Mesendoderm (in vitro differentiated cells): Measurements from ENCODE around the gene NENF.

Source experiments
- DNase-seq: peaks from one replicate; pipeline ENCODE4 v3.0.0; 2013
- H2AK5ac ChIP-seq: 2 replicates; pipeline ENCODE4 v1.6.1; 2013; ENCODE audit warnings: low read length, inconsistent platforms
- H2BK120ac ChIP-seq: 2 replicates; pipeline ENCODE4 v1.6.1; 2013; ENCODE audit warnings: low read depth, mild to moderate bottlenecking, low read length, moderate library complexity, mixed read lengths
- H2BK15ac ChIP-seq: replicated peaks from 2 replicates; pipeline ENCODE4 v1.6.1; 2013; ENCODE audit warnings: low read depth, mild to moderate bottlenecking, moderate library complexity
- H2BK5ac ChIP-seq: 2 replicates; pipeline ENCODE4 v1.6.1; 2013; ENCODE audit warnings: low read length, inconsistent platforms
- H3K18ac ChIP-seq: 2 replicates; pipeline ENCODE4 v1.6.1; 2013; ENCODE audit warnings: mild to moderate bottlenecking, low read length, mixed read lengths
- H3K23ac ChIP-seq: one replicate; pipeline ENCODE4 v1.6.1; 2013; ENCODE audit warnings: low read length
- H3K27ac ChIP-seq: 2 replicates; pipeline ENCODE4 v1.5.1; 2013; ENCODE audit warnings: low read depth, mild to moderate bottlenecking, inconsistent platforms, low read length, moderate library complexity
- H3K27me3 ChIP-seq: 2 replicates; pipeline ENCODE4 v1.6.1; 2013; ENCODE audit warnings: low read length, control low read depth, mild to moderate bottlenecking, inconsistent platforms; ENCODE audit not compliant: insufficient read depth, poor library complexity
- H3K36me3 ChIP-seq: 2 replicates; pipeline ENCODE4 v1.6.1; 2013; ENCODE audit warnings: low read length, inconsistent platforms; ENCODE audit not compliant: control insufficient read depth, insufficient read depth
- H3K4ac ChIP-seq: one replicate; pipeline ENCODE4 v1.6.1; 2013; ENCODE audit warnings: low read depth, mild to moderate bottlenecking, low read length, moderate library complexity
- H3K4me1 ChIP-seq: 2 replicates; pipeline ENCODE4 v1.6.1; 2013; ENCODE audit warnings: low read depth, low read length, inconsistent platforms; ENCODE audit not compliant: control insufficient read depth
- H3K4me2 ChIP-seq: 2 replicates; pipeline ENCODE4 v1.6.1; 2013; ENCODE audit warnings: low read length
- H3K4me3 ChIP-seq: 2 replicates; pipeline ENCODE4 v1.5.1; 2013; ENCODE audit warnings: mild to moderate bottlenecking, low read length
- H3K56ac ChIP-seq: one replicate; pipeline ENCODE4 v1.6.1; 2013; ENCODE audit warnings: low read length
- H3K79me1 ChIP-seq: 2 replicates; pipeline ENCODE4 v1.6.1; 2013; ENCODE audit warnings: low read length, inconsistent platforms
- H3K79me2 ChIP-seq: 2 replicates; pipeline ENCODE4 v1.6.1; 2013; ENCODE audit warnings: mild to moderate bottlenecking, low read length; ENCODE audit not compliant: control insufficient read depth, insufficient read depth
- H3K9ac ChIP-seq: 2 replicates; pipeline ENCODE4 v1.6.1; 2013; ENCODE audit warnings: low read length, inconsistent platforms
- H4K5ac ChIP-seq: one replicate; pipeline ENCODE4 v1.6.1; 2013; ENCODE audit warnings: low read length
- H4K8ac ChIP-seq: one replicate; pipeline ENCODE4 v1.6.1; 2013; ENCODE audit warnings: low read depth, mild to moderate bottlenecking, control low read depth, low read length, moderate library complexity
- WGBS: extraction: QIAGEN DNeasy Blood & Tissue Kit; methylation state at CpG from one replicate; pipeline ENCODE4 v1.1.7; 2013; ENCODE audit warnings: low lambda C conversion rate, missing lambda C conversion rate; ENCODE audit not compliant: insufficient coverage; ENCODE audit errors: extremely low coverage; 5-methylcytosine and 5-hydroxymethylcytosine counted together

Gene NENF

DNA sequence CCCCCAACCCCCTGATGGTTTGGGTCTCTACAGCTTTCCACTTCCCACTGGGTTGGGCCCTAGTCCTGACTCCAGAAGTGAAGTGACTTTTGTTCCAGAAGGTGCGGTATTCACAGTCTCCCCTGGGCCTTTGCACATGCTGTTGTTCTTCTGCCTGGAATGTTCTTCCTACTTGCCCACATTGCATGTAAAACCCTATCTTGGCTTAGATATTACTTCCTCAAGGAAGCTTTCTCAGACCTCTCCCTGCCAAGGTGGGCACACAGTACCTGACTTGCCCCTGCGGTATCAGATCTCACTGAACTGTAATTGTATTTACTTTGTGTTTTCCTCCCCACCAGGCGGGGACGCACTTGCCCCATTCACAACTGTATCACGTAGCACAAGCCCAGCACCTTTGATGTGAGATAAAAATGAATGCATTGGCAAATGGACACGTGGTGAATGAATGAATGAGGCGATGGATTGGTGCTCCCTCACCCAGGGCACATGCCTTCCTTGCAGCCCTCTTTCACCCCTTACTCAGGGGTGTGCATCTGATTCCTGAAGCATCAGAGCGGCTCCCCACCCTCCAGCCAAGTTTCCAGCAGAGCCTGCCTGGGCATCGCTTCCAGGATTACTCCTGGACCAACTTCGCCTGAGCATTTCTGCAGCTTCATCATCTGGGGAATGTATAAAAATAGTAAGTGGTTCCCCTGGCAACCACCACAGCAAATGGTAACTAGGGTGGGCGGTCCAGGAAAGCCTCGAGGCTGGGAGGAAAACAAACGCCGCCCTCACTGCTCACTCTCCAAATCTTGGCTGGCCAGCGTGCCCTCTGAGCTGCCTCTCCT, 19.8 kb downstream of the NENF start:
- Histone ChIP-seq H3K79me1 (no peaks in the 10 kb centered on the region), H4K5ac (no peak overlapping the region), H3K4me2 (no peak overlapping the region), H2AK5ac (no peak overlapping the region), H2BK15ac (no peak overlapping the region), H3K27ac (no peak overlapping the region), H3K56ac (no peak overlapping the region), H3K4me3 (no peak overlapping the region), H2BK5ac (no peak overlapping the region), H3K36me3 (no peaks in the 10 kb centered on the region), H4K8ac (no peak overlapping the region), H3K9ac (no peak overlapping the region), H2BK120ac (no peak overlapping the region), H3K4me1 (no peaks in the 10 kb centered on the region), H3K23ac (no peak overlapping the region), H3K79me2 (no peaks in the 10 kb centered on the region), H3K18ac (no peak overlapping the region), H3K27me3 (no peaks in the 10 kb centered on the region), H3K4ac (no peak overlapping the region)
- WGBS: no CpG with 5 or more reads among the region's 15 CpGs
- DNase-seq: no peak

DNA sequence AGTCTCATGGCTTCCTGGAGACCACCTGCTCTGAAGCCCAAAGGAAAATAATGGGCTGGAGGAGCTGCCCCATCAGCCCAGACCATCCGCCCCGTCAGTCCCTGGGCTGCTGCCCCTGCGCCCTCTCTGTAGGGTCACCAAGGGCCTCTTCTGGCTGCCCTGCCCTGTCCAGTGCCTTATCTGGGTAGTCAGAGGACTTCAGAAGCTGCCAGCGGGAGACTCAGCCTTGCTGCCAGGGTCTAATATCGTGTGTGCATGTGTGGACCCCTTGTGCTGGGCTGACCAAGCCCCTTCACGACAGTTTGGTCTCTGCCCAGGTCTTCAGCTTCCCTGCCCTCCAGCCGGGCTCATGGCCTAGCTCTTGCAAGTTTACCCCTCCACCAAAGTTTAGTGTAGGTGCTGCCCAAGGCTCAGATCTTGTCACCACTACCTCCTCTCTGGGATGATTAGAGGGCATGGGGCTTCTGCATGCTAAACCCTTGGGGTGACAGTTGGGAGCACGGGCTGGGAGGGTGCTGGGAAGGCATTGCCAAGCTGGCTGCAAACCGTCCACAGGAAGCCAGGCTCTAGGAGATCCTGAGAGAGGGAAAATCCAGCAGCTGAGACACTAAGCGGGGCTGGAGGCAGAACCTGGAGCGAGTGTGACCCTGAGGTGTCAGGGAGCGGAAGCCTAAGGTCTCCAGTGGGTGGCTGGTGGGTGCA, 20.6 kb downstream of the NENF start:
- H2BK15ac ChIP-seq: no peak overlapping the region
- H3K18ac ChIP-seq: no peak overlapping the region
- H3K4me2 ChIP-seq: no peak overlapping the region
- H3K79me2 ChIP-seq: no peaks in the 10 kb centered on the region
- no peak overlapping the region for H3K23ac ChIP-seq
- no peak overlapping the region for H2BK120ac ChIP-seq
- H4K5ac ChIP-seq: no peak overlapping the region
- H3K4me3 ChIP-seq: no peak overlapping the region
- no peaks in the 10 kb centered on the region for H3K4me1 ChIP-seq
- no peaks in the 10 kb centered on the region for H3K27me3 ChIP-seq
- no peaks in the 10 kb centered on the region for H3K36me3 ChIP-seq
- no peak overlapping the region for H3K27ac ChIP-seq
- no peak overlapping the region for H2AK5ac ChIP-seq
- H3K9ac ChIP-seq: no peak overlapping the region
- WGBS: no CpG with 5 or more reads among the region's 12 CpGs
- no peak overlapping the region for H2BK5ac ChIP-seq
- H4K8ac ChIP-seq: no peak overlapping the region
- no peak overlapping the region for H3K4ac ChIP-seq
- no peaks in the 10 kb centered on the region for H3K79me1 ChIP-seq
- H3K56ac ChIP-seq: peak overlapping the region; percentile 25
- no peak for DNase-seq

DNA sequence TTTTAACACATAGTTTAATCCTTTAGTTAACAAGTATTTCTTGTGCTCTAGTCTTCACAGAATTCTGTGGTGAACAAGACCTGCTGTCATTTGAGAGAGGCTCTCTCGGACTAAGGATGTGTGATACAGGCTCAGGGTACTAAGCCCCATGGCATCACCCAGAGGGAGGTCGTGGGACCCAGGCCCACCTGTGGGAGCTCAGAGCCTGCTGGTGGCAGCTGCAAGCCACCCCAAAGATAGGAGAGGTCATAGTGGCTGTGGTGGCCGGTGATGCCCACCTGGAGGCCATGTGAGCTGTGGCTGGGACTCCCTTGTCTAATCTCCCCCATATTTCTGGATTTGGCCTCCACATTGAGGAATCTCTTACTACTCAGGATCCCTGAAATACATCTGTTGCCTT, 22.0 kb downstream of the NENF start:
- H3K4me1 ChIP-seq: no peaks in the 10 kb centered on the region
- H4K5ac ChIP-seq: no peak overlapping the region
- H2AK5ac ChIP-seq: no peak overlapping the region
- H3K36me3 ChIP-seq: no peaks in the 10 kb centered on the region
- H3K56ac ChIP-seq: no peak overlapping the region
- H2BK5ac ChIP-seq: no peak overlapping the region
- no peak overlapping the region for H3K23ac ChIP-seq
- H2BK120ac ChIP-seq: no peak overlapping the region
- no peak overlapping the region for H3K27ac ChIP-seq
- no peak overlapping the region for H3K18ac ChIP-seq
- no peak overlapping the region for H3K4me2 ChIP-seq
- WGBS: no CpG with 5 or more reads among the region's 3 CpGs
- H3K4ac ChIP-seq: no peak overlapping the region
- no peak overlapping the region for H3K4me3 ChIP-seq
- no peaks in the 10 kb centered on the region for H3K27me3 ChIP-seq
- no peak for DNase-seq
- no peaks in the 10 kb centered on the region for H3K79me2 ChIP-seq
- H4K8ac ChIP-seq: no peak overlapping the region
- H3K9ac ChIP-seq: no peak overlapping the region
- no peak overlapping the region for H2BK15ac ChIP-seq
- no peaks in the 10 kb centered on the region for H3K79me1 ChIP-seq

DNA sequence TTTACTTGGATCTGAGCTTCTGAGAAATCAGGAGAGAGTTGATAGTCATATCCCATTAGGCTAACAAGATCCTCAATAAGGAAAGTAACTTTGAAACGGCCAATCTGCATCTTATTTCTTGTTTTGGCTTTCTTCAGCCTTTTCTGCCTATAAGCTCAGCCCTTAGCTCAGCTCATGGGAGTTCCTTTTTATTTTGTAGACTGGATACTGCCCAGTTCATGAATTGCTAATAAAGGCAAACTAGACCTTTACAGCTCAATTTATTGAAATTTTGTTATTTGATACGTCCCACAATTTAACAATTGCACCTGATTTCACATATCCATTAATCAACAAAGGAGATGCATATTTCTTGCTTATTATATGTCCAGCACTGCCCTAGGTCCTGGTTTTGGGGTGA, 22.7 kb downstream of the NENF start:
- Histone ChIP-seq H3K9ac (no peak overlapping the region), H3K4ac (no peak overlapping the region), H4K5ac (no peak overlapping the region), H3K79me2 (no peaks in the 10 kb centered on the region), H2BK15ac (no peak overlapping the region), H3K56ac (no peak overlapping the region), H3K4me2 (no peak overlapping the region), H4K8ac (no peak overlapping the region), H2BK120ac (no peak overlapping the region), H3K36me3 (no peaks in the 10 kb centered on the region), H3K27ac (no peak overlapping the region), H3K27me3 (no peaks in the 10 kb centered on the region), H3K23ac (no peak overlapping the region), H2BK5ac (no peak overlapping the region), H2AK5ac (no peak overlapping the region), H3K18ac (no peak overlapping the region), H3K4me3 (no peak overlapping the region), H3K79me1 (no peaks in the 10 kb centered on the region), H3K4me1 (no peaks in the 10 kb centered on the region)
- WGBS: no CpG with 5 or more reads among the region's 2 CpGs
- DNase-seq: no peak

DNA sequence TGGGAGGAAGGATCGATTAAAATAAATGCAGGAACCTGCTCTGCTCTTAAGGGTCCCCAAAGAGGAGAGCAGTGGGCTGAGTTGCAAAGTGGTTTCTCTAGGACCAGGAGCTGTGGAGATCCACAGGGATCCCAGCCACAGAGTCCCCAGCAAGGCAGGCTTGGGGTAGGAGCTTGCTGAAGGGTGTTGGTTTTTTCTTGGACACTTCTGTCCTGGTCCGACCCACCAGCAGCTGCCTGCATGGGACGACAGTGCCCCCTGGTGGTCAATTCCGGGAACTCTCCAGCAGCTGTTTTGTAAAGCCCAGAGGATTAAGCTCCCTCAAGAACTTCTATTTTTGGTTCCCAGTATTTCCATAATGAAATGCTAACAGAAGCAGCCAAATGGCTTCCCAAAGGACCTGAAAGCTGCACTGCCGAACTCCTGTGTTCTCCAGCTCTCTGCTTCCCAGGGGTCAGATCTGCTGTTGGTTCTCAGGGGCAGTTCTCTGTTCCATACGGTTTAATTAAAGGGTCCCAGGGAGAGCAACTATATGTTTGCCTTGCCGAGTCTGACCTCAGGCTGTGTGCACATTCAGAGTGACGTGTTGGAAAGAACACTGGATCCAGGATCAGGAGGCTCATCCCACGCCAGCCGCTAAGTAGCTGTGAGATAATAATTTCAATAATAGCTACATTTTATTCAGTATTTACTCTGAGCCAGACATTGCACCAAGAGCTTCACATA, 23.2 kb downstream of the NENF start:
- Histone ChIP-seq H2AK5ac (no peak overlapping the region), H2BK120ac (no peak overlapping the region), H3K79me2 (no peaks in the 10 kb centered on the region), H3K79me1 (no peaks in the 10 kb centered on the region), H3K4ac (no peak overlapping the region), H4K8ac (no peak overlapping the region), H3K27ac (no peak overlapping the region), H3K36me3 (no peaks in the 10 kb centered on the region), H3K23ac (no peak overlapping the region), H3K9ac (no peak overlapping the region), H2BK5ac (no peak overlapping the region), H3K4me3 (no peak overlapping the region), H3K4me2 (no peak overlapping the region), H2BK15ac (no peak overlapping the region), H3K18ac (no peak overlapping the region), H4K5ac (no peak overlapping the region), H3K27me3 (no peaks in the 10 kb centered on the region), H3K4me1 (no peaks in the 10 kb centered on the region), H3K56ac (no peak overlapping the region)
- peak; percentile 82 for DNase-seq
- no CpG with 5 or more reads among the region's 10 CpGs for WGBS
